Activated CD4-positive, alpha-beta T cell treated with anti-CD3 and anti-CD28 coated beads, Interleukin-2, amount 50 U/mL, for 1 hour (primary cell): ENCODE results near the gene RNF222.

ENCODE experiments used
- DNase-seq: peaks from one replicate; pipeline ENCODE4 v3.0.0-alpha.2; 2020

The RNF222 gene

GRCh38 chr17:8397636-8398035 lies at the start of gene RNF222:
RNF222 (minus strand) TSS chr17:8397827; CDS start chr17:8393461, 4,366 bp downstream.
- no peak for DNase-seq

GRCh38 chr17:8445536-8445935 lies 47.9 kb upstream of the RNF222 start:
- no peak for DNase-seq

- no peak for DNase-seq
Observed at GRCh38 chr17:8444494-8444893, 46.9 kb upstream of the RNF222 start.

- no peak for DNase-seq
Observed at GRCh38 chr17:8443756-8444155, 46.1 kb upstream of the RNF222 start.

- no peak for DNase-seq
Observed at GRCh38 chr17:8442310-8442709, 44.7 kb upstream of the RNF222 start.

- DNase-seq, result no peak
Observed at GRCh38 chr17:8441690-8442089, 44.1 kb upstream of the RNF222 start.

GRCh38 chr17:8439681-8440080 lies 42.1 kb upstream of the RNF222 start:
- DNase-seq, result no peak

GRCh38 chr17:8438441-8438840 lies 40.8 kb upstream of the RNF222 start:
- DNase-seq, result no peak

GRCh38 chr17:8436844-8437171 lies 39.2 kb upstream of the RNF222 start:
- DNase-seq, result no peak

GRCh38 chr17:8436169-8436843 lies 38.7 kb upstream of the RNF222 start:
- DNase-seq, result peak; percentile 49

GRCh38 chr17:8435245-8436168 lies 37.9 kb upstream of the RNF222 start, which contains the start of gene NDEL1:
NDEL1 (plus strand) TSS chr17:8435884; CDS start chr17:8444272, 8,388 bp downstream.
- DNase-seq, result peak; percentile 99

- DNase-seq, result no peak
Observed at GRCh38 chr17:8430966-8431365, 33.3 kb upstream of the RNF222 start.

- DNase-seq, result no peak
Observed at GRCh38 chr17:8426802-8427201, 29.2 kb upstream of the RNF222 start.

- DNase-seq, result no peak
Observed at GRCh38 chr17:8426094-8426720, 28.6 kb upstream of the RNF222 start.

GRCh38 chr17:8421571-8421970 lies 23.9 kb upstream of the RNF222 start:
- DNase-seq, result no peak

GRCh38 chr17:8420041-8420934 lies 22.7 kb upstream of the RNF222 start:
- no peak for DNase-seq

- no peak for DNase-seq
Observed at GRCh38 chr17:8419305-8419704, 21.7 kb upstream of the RNF222 start.

GRCh38 chr17:8418471-8418870 lies 20.8 kb upstream of the RNF222 start:
- no peak for DNase-seq

GRCh38 chr17:8417806-8418205 lies 20.2 kb upstream of the RNF222 start:
- DNase-seq, result no peak

GRCh38 chr17:8413938-8414337 lies 16.3 kb upstream of the RNF222 start:
- no peak for DNase-seq

- DNase-seq, result no peak
Observed at GRCh38 chr17:8413328-8413727, 15.7 kb upstream of the RNF222 start.

- no peak for DNase-seq
Observed at GRCh38 chr17:8412089-8412488, 14.5 kb upstream of the RNF222 start.

GRCh38 chr17:8410883-8411238 lies 13.2 kb upstream of the RNF222 start:
- DNase-seq, result no peak
